Measurements from ENCODE around the gene SLC35G2.
"Not testable (repeated sequence)": the region's sequence is repeated elsewhere in the genome, so short reads cannot be mapped to it uniquely, and the experiment has no call there.

The SLC35G2 gene

DNA sequence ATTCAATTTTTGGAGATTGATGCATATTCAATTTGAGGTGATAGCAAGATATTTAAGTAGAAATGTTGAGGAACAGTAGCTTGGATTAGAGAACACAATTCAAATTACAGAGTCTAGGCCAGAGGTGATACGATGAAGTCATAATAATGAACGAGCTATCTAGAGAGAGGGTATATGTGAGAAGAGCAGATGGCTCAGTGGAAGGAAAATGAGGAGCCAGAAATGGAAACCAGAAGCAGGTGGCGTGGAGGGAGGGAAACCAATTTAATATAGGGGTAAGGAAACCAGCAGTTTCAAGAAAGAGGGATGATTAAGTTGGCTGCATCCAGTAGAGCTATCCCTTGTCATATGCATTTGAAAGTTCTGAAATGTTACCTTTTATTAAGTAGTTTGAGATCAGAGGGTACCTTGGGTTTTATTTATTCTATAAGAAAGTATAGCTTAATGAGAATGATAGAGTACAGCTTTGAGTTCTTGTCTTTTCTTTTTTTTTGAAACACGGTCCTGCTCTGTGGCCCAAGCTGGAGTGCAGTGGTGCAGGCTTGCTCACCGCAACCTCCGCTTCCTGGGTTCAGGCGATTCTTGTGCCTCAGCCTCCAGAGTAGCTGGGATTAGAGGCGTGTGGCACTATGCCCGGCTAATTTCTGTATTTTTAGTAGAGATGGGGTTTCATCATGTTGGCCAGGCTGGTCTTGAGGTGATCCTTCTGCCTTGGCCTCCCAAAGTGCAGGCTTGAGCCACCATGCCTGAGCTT lies 65.2 kb downstream of the SLC35G2 start:
- no peaks in the 10 kb centered on the region for H3K36me3 ChIP-seq (ENCODE audit: control insufficient read depth in 2 of 2, insufficient read depth in 2 of 2, low read length in 2 of 2)
- no peak overlapping the region for H3K4me3 ChIP-seq (ENCODE audit: low read length in 2 of 2)
- H3K9ac ChIP-seq (ENCODE audit: low read depth in 1 of 2, low read length in 2 of 2), result no peak overlapping the region
- H3K4me1 ChIP-seq (ENCODE audit: control insufficient read depth in 2 of 2, insufficient read depth in 2 of 2, low read length in 2 of 2), result peaks cover 0 to 4% of the 10 kb centered on the region in 2 donors
- H3K27me3 ChIP-seq (ENCODE audit: control insufficient read depth in 2 of 2, insufficient read depth in 2 of 2, low read length in 2 of 2), result no peaks in the 10 kb centered on the region
- H3K9me3 ChIP-seq (ENCODE audit: control insufficient read depth in 2 of 2, low read length in 2 of 2), result no peaks in the 10 kb centered on the region
- H3K27ac ChIP-seq (ENCODE audit: low read depth in 2 of 2, low read length in 2 of 2), result no peak overlapping the region

DNA sequence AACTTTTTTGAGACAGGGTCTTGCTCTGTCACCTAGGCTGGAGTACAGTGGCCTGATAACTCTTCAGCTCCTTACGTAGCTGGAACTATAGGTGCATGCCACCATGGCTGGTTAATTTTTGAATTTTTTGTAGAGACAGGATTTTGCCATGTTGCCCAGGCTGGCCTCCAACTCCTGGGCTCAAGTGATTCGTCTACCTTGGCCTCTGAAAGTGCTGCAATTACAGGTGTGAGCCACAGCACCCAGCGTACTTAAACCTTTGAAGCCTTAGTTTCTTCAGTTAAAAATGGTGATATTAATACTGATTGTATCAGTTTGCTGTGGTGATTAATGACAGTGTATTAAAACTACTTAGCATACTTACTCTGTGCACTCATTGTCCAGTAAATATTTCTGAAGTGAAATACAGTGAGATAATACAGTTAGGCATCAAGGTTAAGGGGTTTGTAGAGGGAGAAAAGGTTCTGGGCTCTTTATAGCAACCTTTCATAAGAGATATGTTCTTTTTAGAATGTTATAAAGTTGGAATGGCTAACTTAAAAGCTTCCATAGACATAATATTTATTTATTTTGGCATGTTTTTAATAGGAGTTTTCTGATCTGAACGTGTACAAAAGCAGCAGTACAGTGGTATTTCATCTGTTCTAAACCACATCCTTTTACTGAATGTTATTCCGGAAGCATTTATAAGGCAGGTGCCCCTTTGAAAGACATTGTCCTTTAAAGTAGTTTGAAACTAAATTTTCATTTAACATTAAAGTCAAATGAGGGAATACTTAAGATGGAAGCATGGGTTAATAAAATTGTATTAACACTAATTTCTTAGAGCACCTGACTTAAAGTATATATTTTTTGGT lies 66.7 kb downstream of the SLC35G2 start:
- Histone ChIP-seq H3K4me1 (ENCODE audit: control insufficient read depth in 2 of 2, insufficient read depth in 2 of 2, low read length in 2 of 2) (peaks cover 0 to 4% of the 10 kb centered on the region in 2 donors), H3K4me3 (ENCODE audit: low read length in 2 of 2) (no peak overlapping the region), H3K27ac (ENCODE audit: low read depth in 2 of 2, low read length in 2 of 2) (no peak overlapping the region), H3K27me3 (ENCODE audit: control insufficient read depth in 2 of 2, insufficient read depth in 2 of 2, low read length in 2 of 2) (no peaks in the 10 kb centered on the region), H3K9me3 (ENCODE audit: control insufficient read depth in 2 of 2, low read length in 2 of 2) (no peaks in the 10 kb centered on the region), H3K36me3 (ENCODE audit: control insufficient read depth in 2 of 2, insufficient read depth in 2 of 2, low read length in 2 of 2) (no peaks in the 10 kb centered on the region), H3K9ac (ENCODE audit: low read depth in 1 of 2, low read length in 2 of 2) (no peak overlapping the region)

DNA sequence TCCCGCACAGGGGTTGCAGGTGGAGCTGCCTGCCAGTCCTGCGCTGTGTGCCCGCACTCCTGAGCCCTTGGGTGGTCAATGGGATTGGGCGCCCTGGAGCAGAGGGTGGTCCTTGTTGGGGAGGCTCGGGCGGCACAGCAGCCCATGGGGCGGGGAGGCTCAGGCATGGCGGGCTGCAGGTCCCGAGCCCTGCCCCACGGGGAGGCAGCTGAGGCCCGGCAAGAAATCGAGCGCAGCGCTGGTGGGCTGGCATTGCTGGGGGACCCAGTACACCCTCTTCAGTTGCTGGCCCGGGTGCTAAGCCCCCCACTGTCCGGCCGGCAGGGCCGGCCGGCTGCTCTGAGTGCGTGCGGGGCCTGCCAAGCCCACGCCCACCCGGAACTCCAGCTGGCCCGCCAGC lies 71.0 kb downstream of the SLC35G2 start:
- Histone ChIP-seq H3K4me3 (ENCODE audit: low read length in 2 of 2) (no peak overlapping the region), H3K27me3 (ENCODE audit: control insufficient read depth in 2 of 2, insufficient read depth in 2 of 2, low read length in 2 of 2) (no peaks in the 10 kb centered on the region), H3K4me1 (ENCODE audit: control insufficient read depth in 2 of 2, insufficient read depth in 2 of 2, low read length in 2 of 2) (peaks cover 0 to 3% of the 10 kb centered on the region in 2 donors), H3K9me3 (ENCODE audit: control insufficient read depth in 2 of 2, low read length in 2 of 2) (no peaks in the 10 kb centered on the region), H3K36me3 (ENCODE audit: control insufficient read depth in 2 of 2, insufficient read depth in 2 of 2, low read length in 2 of 2) (no peaks in the 10 kb centered on the region), H3K9ac (ENCODE audit: low read depth in 1 of 2, low read length in 2 of 2) (no peak overlapping the region), H3K27ac (ENCODE audit: low read depth in 2 of 2, low read length in 2 of 2) (no peak overlapping the region)

DNA sequence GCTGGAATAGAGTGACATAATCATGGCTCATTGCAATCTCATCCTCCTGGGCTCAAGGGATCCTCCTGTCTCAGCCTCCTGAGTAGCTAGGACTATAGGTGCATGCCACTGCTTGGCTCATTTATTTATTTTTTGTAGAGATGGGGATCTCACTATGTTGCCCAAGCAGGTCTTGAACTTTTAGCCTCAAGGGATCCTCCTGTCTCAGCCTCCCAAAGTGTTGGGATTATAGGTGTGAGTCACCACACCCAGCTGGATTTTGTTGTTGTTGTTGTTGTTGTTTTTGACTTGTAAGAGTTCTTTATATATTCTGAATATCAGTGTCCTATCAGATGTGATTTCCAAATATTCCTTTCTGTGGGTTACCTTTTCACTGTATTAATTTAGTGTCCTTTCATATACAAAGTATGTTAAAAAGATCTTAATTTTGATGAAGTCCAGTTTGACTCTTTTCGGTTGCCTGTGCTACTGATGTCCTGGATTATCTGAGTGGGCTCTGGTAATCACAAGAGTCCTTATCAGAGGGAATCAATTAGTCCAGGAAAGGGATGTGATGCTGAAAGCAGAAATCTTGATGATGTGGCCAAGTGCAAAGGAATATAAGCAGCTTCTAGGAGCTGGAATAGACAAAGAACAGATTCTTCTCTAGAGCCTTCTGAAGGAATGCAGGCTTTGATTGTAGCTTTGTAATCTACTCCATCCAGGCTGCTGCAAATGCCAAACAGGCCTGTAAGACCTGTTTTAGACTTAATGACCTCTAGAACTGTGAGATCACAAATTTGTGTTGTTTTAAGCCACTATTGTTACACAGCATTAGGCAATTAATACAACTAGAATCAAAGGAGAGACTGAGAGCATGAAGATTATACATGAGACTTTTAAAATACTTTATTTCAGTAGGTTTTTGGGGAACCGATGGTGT lies 73.3 kb downstream of the SLC35G2 start:
- peaks cover 0 to 3% of the 10 kb centered on the region in 2 donors for H3K4me1 ChIP-seq (ENCODE audit: control insufficient read depth in 2 of 2, insufficient read depth in 2 of 2, low read length in 2 of 2)
- no peak overlapping the region for H3K27ac ChIP-seq (ENCODE audit: low read depth in 2 of 2, low read length in 2 of 2)
- H3K9ac ChIP-seq (ENCODE audit: low read depth in 1 of 2, low read length in 2 of 2), result no peak overlapping the region
- no peaks in the 10 kb centered on the region for H3K27me3 ChIP-seq (ENCODE audit: control insufficient read depth in 2 of 2, insufficient read depth in 2 of 2, low read length in 2 of 2)
- H3K4me3 ChIP-seq (ENCODE audit: low read length in 2 of 2), result no peak overlapping the region
- no peaks in the 10 kb centered on the region for H3K9me3 ChIP-seq (ENCODE audit: control insufficient read depth in 2 of 2, low read length in 2 of 2)
- no peaks in the 10 kb centered on the region for H3K36me3 ChIP-seq (ENCODE audit: control insufficient read depth in 2 of 2, insufficient read depth in 2 of 2, low read length in 2 of 2)

DNA sequence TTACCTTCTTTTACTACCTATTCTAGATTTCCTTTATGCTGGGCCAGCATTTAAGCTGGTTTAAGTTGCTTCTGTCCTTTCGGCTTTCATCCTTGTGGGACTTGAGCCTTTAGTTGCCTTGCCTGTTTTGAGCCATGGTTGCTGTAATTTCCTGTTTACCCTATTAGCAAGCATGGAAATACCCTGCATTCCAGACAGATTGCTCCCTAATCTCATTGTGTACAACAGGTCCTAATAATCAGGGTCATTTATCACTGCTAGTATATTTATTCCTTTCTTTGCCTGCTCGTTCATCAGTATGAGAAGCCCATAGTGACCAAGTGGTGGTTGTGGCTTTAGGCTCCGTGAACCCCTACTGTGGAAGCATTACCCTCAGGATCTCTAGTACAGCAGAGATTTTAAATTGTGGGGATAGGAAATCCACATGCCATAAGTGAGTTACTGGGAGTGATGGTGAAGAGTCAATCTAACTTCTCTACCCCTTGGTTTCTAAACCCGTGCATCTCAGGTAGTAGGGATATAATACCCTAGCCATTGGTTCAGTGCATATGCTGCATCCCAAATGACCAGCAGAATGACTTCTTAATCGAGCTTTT lies 75.0 kb downstream of the SLC35G2 start:
- peak overlapping the region in 1 of 2 donors; percentile 1 for H3K4me3 ChIP-seq (ENCODE audit: low read length in 2 of 2)
- H3K9ac ChIP-seq (ENCODE audit: low read depth in 1 of 2, low read length in 2 of 2), result no peak overlapping the region
- no peaks in the 10 kb centered on the region for H3K9me3 ChIP-seq (ENCODE audit: control insufficient read depth in 2 of 2, low read length in 2 of 2)
- H3K36me3 ChIP-seq (ENCODE audit: control insufficient read depth in 2 of 2, insufficient read depth in 2 of 2, low read length in 2 of 2), result no peaks in the 10 kb centered on the region
- H3K4me1 ChIP-seq (ENCODE audit: control insufficient read depth in 2 of 2, insufficient read depth in 2 of 2, low read length in 2 of 2), result peaks cover 1 to 8% of the 10 kb centered on the region in 2 donors
- no peak overlapping the region for H3K27ac ChIP-seq (ENCODE audit: low read depth in 2 of 2, low read length in 2 of 2)
- no peaks in the 10 kb centered on the region for H3K27me3 ChIP-seq (ENCODE audit: control insufficient read depth in 2 of 2, insufficient read depth in 2 of 2, low read length in 2 of 2)

DNA sequence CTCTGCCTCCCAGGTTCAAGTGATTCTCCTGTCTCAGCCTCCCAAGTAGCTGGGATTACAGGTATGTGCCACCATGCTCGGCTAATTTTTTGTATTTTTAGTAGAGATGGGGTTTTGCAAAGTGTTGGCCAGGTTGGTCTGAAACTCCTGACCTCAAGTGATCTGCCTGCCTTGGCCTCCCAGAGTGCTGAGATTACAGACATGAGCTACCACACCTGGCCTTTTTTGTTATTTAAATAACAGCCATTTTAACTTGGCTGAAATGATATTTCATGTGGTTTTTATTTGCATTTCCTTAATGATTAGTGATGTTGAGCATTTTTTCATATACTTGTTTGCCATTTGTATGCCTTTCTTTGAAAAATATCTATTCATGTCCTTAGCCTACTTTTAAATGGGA lies 78.2 kb downstream of the SLC35G2 start:
- H3K4me3 ChIP-seq (ENCODE audit: low read length in 2 of 2); H3K36me3 ChIP-seq (ENCODE audit: control insufficient read depth in 2 of 2, insufficient read depth in 2 of 2, low read length in 2 of 2); H3K9me3 ChIP-seq (ENCODE audit: control insufficient read depth in 2 of 2, low read length in 2 of 2); H3K27me3 ChIP-seq (ENCODE audit: control insufficient read depth in 2 of 2, insufficient read depth in 2 of 2, low read length in 2 of 2); H3K27ac ChIP-seq (ENCODE audit: low read depth in 2 of 2, low read length in 2 of 2); H3K4me1 ChIP-seq (ENCODE audit: control insufficient read depth in 2 of 2, insufficient read depth in 2 of 2, low read length in 2 of 2); H3K9ac ChIP-seq (ENCODE audit: low read depth in 1 of 2, low read length in 2 of 2): not testable (repeated sequence)

DNA sequence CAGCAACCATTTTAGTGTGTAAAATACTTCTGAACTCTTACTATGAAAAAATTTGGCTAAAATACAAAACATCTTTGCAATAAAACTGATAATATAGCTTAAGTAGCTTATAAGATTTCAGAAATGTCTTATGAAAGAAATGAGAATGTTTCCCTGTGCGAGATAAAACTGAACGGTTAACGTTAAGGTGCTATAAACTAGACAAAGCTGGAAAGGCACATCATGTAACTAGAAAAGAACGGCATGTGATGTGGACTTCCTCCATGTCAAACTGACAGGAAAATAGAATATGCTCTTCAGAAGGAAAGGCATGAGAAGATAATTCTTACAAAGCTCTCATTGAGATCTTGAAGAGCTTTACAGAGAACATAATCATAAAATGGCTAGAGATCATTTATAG lies 79.6 kb downstream of the SLC35G2 start:
- Histone ChIP-seq H3K9ac (ENCODE audit: low read depth in 1 of 2, low read length in 2 of 2) (no peak overlapping the region), H3K9me3 (ENCODE audit: control insufficient read depth in 2 of 2, low read length in 2 of 2) (no peaks in the 10 kb centered on the region), H3K4me1 (ENCODE audit: control insufficient read depth in 2 of 2, insufficient read depth in 2 of 2, low read length in 2 of 2) (peaks cover 8% of the 10 kb centered on the region in 2 donors), H3K27me3 (ENCODE audit: control insufficient read depth in 2 of 2, insufficient read depth in 2 of 2, low read length in 2 of 2) (no peaks in the 10 kb centered on the region), H3K4me3 (ENCODE audit: low read length in 2 of 2) (no peak overlapping the region), H3K36me3 (ENCODE audit: control insufficient read depth in 2 of 2, insufficient read depth in 2 of 2, low read length in 2 of 2) (no peaks in the 10 kb centered on the region), H3K27ac (ENCODE audit: low read depth in 2 of 2, low read length in 2 of 2) (peak overlapping the region in 1 of 2 donors; percentile 22)

DNA sequence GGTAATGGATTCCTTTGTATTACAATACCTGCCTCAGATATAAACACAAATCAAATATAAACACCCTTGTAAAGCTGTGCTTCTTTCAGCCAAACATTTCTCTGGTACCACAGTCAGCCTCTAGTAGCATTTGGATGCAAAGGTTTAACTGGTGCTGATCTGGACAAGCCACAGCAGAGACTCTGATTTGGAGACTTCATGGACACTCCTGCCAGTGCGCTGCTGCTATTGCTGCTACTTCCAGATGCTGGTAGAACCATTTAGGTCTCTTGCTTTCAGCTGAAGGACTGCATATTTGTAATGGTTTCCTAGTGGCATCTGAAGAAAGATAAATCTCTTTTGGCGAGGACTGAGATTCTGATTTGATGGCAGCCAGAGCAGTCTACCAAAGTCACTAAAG lies 80.0 kb downstream of the SLC35G2 start:
- Histone ChIP-seq H3K4me1 (ENCODE audit: control insufficient read depth in 2 of 2, insufficient read depth in 2 of 2, low read length in 2 of 2) (peaks cover 4 to 8% of the 10 kb centered on the region in 2 donors), H3K4me3 (ENCODE audit: low read length in 2 of 2) (no peak overlapping the region), H3K36me3 (ENCODE audit: control insufficient read depth in 2 of 2, insufficient read depth in 2 of 2, low read length in 2 of 2) (no peaks in the 10 kb centered on the region), H3K9me3 (ENCODE audit: control insufficient read depth in 2 of 2, low read length in 2 of 2) (no peaks in the 10 kb centered on the region), H3K9ac (ENCODE audit: low read depth in 1 of 2, low read length in 2 of 2) (no peak overlapping the region), H3K27me3 (ENCODE audit: control insufficient read depth in 2 of 2, insufficient read depth in 2 of 2, low read length in 2 of 2) (no peaks in the 10 kb centered on the region), H3K27ac (ENCODE audit: low read depth in 2 of 2, low read length in 2 of 2) (peak overlapping the region in 1 of 2 donors; percentile 22)

DNA sequence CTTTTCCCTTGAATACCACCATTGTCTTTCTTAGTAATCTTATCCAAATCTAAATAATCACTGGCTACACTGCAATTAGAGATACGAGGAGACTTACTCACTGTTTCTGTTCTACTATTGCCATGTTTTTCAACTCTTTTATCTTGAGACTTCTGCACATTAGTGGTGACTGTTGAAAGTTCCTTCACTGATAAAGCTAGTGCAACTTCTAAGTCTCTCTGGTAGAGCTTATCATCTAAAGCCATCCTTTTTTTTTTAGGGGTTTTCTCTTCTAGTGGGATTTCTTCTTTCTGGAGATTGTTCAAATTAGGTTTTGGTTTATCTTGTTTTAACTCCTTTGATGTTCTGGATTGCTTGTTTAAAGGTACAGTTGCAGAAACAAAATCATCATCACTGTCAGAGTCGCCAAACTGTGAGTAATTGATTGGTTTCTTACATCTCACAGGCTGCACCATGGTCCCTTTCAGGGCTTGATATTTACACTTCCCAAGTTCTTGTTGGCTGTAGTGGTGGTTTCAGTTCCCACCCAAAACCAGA lies 80.8 kb downstream of the SLC35G2 start:
- Histone ChIP-seq H3K4me3 (ENCODE audit: low read length in 2 of 2) (no peak overlapping the region), H3K4me1 (ENCODE audit: control insufficient read depth in 2 of 2, insufficient read depth in 2 of 2, low read length in 2 of 2) (peaks cover 4 to 8% of the 10 kb centered on the region in 2 donors), H3K9ac (ENCODE audit: low read depth in 1 of 2, low read length in 2 of 2) (no peak overlapping the region), H3K27ac (ENCODE audit: low read depth in 2 of 2, low read length in 2 of 2) (no peak overlapping the region), H3K9me3 (ENCODE audit: control insufficient read depth in 2 of 2, low read length in 2 of 2) (no peaks in the 10 kb centered on the region), H3K27me3 (ENCODE audit: control insufficient read depth in 2 of 2, insufficient read depth in 2 of 2, low read length in 2 of 2) (no peaks in the 10 kb centered on the region), H3K36me3 (ENCODE audit: control insufficient read depth in 2 of 2, insufficient read depth in 2 of 2, low read length in 2 of 2) (no peaks in the 10 kb centered on the region)
